ENCODE measurements around the gene DDX5. TPM values are rescaled to one million over a fixed set of nuclear protein-coding genes. Genes with fewer than 3 reads are reported as not detected.

Gene DDX5
- total RNA-seq, 1 experiment from 2014 or later, result 402 TPM

DNA sequence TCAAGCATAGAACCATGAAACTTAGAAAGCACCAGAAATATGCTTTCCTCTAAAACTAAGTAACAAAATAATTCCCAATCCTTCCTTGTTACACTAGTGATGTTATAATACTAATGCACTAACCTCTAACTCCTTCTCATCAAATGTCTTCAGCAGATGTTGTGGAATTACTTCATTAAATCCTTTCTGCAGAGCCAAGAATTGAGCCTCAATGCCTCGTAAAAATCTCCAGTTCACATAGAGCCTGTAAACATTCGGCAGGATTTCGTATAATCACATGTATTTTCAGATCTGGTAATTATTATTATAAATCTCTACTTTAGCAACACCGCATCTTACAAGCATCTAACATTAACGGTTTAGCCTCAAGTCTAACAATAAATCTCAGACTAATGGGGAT is 45.4 kb upstream of the DDX5 start:
- Histone ChIP-seq H3K9me2 (ENCODE audit: insufficient read depth) (no peaks in the 10 kb centered on the region), H3K27me3 (ENCODE audit: insufficient read depth, low read depth) (no peaks in the 10 kb centered on the region), H3K4me3 (no peak overlapping the region), H3F3A (ENCODE audit: insufficient read depth, low read depth) (peaks cover 43% of the 10 kb centered on the region), H4K20me1 (ENCODE audit: insufficient read depth) (no peaks in the 10 kb centered on the region), H2AFZ (no peak overlapping the region), H3K27ac (no peak overlapping the region), H3K4me1 (replicated peaks; ENCODE audit: insufficient read depth) (no peaks in the 10 kb centered on the region), H3K4me2 (no peak overlapping the region), H3K79me2 (ENCODE audit: low read depth) (no peaks in the 10 kb centered on the region), H3K36me3 (ENCODE audit: low read depth) (peaks cover 37% of the 10 kb centered on the region), H3K9me3 (ENCODE audit: insufficient read depth, low read depth) (no peaks in the 10 kb centered on the region)
- CTCF ChIA-PET, result no interaction called here
- no TSS peak for BruUV-seq (replicated peaks)
- intact Hi-C loops (cut with micrococcal nuclease; ENCODE audit: unreplicated experiment), result no loop called here
- no peak for TF ChIP-seq EZH2 (IDR thresholded peaks at IDR 0.05; ENCODE audit: low read depth)
- TF ChIP-seq, protein P1, sequence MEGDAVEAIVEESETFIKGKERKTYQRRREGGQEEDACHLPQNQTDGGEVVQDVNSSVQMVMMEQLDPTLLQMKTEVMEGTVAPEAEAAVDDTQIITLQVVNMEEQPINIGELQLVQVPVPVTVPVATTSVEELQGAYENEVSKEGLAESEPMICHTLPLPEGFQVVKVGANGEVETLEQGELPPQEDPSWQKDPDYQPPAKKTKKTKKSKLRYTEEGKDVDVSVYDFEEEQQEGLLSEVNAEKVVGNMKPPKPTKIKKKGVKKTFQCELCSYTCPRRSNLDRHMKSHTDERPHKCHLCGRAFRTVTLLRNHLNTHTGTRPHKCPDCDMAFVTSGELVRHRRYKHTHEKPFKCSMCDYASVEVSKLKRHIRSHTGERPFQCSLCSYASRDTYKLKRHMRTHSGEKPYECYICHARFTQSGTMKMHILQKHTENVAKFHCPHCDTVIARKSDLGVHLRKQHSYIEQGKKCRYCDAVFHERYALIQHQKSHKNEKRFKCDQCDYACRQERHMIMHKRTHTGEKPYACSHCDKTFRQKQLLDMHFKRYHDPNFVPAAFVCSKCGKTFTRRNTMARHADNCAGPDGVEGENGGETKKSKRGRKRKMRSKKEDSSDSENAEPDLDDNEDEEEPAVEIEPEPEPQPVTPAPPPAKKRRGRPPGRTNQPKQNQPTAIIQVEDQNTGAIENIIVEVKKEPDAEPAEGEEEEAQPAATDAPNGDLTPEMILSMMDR (conservative IDR thresholded peaks at IDR 0.05), result no peak
- POLR2A ChIA-PET (ENCODE audit: unreplicated experiment), result no interaction called here
- no peak for DNase-seq

DNA sequence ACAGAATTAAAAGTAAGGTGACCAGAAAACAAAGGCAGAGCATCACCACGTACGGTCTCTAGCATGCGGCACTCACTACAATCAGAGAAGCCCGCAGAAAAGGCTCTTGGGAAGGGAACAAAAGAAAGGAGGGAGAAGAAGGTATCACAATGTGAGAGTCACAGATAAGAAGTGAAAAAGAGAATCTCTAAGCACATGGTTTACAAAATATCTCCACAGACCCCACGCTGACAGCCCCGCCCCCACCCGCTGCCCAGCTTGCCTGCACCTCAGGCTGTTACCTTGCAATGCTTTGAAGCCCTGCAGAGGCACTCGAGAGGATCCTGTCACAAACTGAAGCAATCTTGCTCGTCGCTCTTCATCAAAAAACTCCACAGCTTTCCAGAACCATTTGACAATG is 41.2 kb upstream of the DDX5 start:
- ChIA-PET CTCF (no interaction called here), POLR2A (ENCODE audit: unreplicated experiment) (interaction anchor here (0.5 kb wide), 1 partner anchor 119 kb away, joined by 7 read pairs; no protein-coding TSS in a partner anchor)
- Histone ChIP-seq H3K9me3 (ENCODE audit: insufficient read depth, low read depth) (no peaks in the 10 kb centered on the region), H3K79me2 (ENCODE audit: low read depth) (no peaks in the 10 kb centered on the region), H3K4me2 (no peak overlapping the region), H3K9me2 (ENCODE audit: insufficient read depth) (no peaks in the 10 kb centered on the region), H2AFZ (no peak overlapping the region), H4K20me1 (ENCODE audit: insufficient read depth) (peaks cover 4% of the 10 kb centered on the region), H3K36me3 (ENCODE audit: low read depth) (peaks cover 43% of the 10 kb centered on the region), H3K4me3 (no peak overlapping the region), H3F3A (ENCODE audit: insufficient read depth, low read depth) (peaks cover 67% of the 10 kb centered on the region), H3K27ac (no peak overlapping the region), H3K4me1 (replicated peaks; ENCODE audit: insufficient read depth) (no peaks in the 10 kb centered on the region), H3K27me3 (ENCODE audit: insufficient read depth, low read depth) (no peaks in the 10 kb centered on the region)
- no TSS peak for BruUV-seq (replicated peaks)
- TF ChIP-seq EZH2 (IDR thresholded peaks at IDR 0.05; ENCODE audit: low read depth), result no peak
- TF ChIP-seq, protein P1 (conservative IDR thresholded peaks at IDR 0.05), result no peak
- DNase-seq, result no peak
- intact Hi-C loops (cut with micrococcal nuclease; ENCODE audit: unreplicated experiment), result no loop called here

DNA sequence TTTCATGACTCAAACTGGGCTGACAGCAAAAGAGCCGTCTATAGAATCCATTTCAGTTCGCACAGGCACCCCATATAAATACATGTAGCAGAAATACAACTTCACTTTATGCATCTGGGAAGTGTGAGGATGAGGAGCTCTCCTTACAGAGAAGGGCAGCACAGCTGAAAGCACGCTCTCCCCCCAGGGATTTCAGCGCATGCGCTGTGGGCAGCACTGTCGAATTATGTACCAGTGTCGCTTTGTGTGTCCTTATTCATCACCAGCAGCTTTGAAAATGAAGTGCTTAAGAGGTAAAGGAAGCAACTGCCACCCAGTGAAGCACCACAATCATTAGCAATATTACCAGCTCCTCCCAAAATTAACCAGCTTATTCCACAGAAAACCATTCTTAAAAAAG is 40.6 kb upstream of the DDX5 start:
- CTCF ChIA-PET, result no interaction called here

More for the DNA sequence above, 40.6 kb upstream of the DDX5 start:
- peaks cover 44% of the 10 kb centered on the region for H3K36me3 ChIP-seq (ENCODE audit: low read depth)
- H3K9me2 ChIP-seq (ENCODE audit: insufficient read depth), result no peaks in the 10 kb centered on the region
- no peak overlapping the region for H3K4me3 ChIP-seq
- intact Hi-C loops (cut with micrococcal nuclease; ENCODE audit: unreplicated experiment), result no loop called here
- peaks cover 4% of the 10 kb centered on the region for H4K20me1 ChIP-seq (ENCODE audit: insufficient read depth)
- DNase-seq, result no peak
- peaks cover 67% of the 10 kb centered on the region for H3F3A ChIP-seq (ENCODE audit: insufficient read depth, low read depth)
- H3K79me2 ChIP-seq (ENCODE audit: low read depth), result no peaks in the 10 kb centered on the region
- POLR2A ChIA-PET (ENCODE audit: unreplicated experiment), result interaction anchor here (0.5 kb wide), 1 partner anchor 119 kb away, joined by 7 read pairs; no protein-coding TSS in a partner anchor
- H3K27ac ChIP-seq, result no peak overlapping the region
- no TSS peak for BruUV-seq (replicated peaks)
- H3K4me2 ChIP-seq, result no peak overlapping the region
- no peak overlapping the region for H2AFZ ChIP-seq
- no peaks in the 10 kb centered on the region for H3K27me3 ChIP-seq (ENCODE audit: insufficient read depth, low read depth)
- no peak for TF ChIP-seq EZH2 (IDR thresholded peaks at IDR 0.05; ENCODE audit: low read depth)
- TF ChIP-seq, protein P1 (conservative IDR thresholded peaks at IDR 0.05), result no peak
- no peaks in the 10 kb centered on the region for H3K9me3 ChIP-seq (ENCODE audit: insufficient read depth, low read depth)
- H3K4me1 ChIP-seq (replicated peaks; ENCODE audit: insufficient read depth), result no peaks in the 10 kb centered on the region

Measured in PC-9 (cell line).